Tibial nerve (tissue), 4 donors: ENCODE results near the gene SYT8. TPM values are rescaled to one million over a fixed set of nuclear protein-coding genes. Genes with fewer than 3 reads are reported as not detected.

Experiments
- DNase-seq, 2 donors: peaks; one replicate each; pipeline ENCODE4 v3.0.0-alpha.2; 2019; ENCODE audit warnings: low spot score in 2 of 2
- H3K27ac ChIP-seq, 4 donors: fragments of 200-600 bp; sonication (generic) in 3 of 4; one replicate each; pipeline ENCODE4 v1.5.1; 2017 to 2019; ENCODE audit warnings: mild to moderate bottlenecking in 1 of 4
- H3K27me3 ChIP-seq, 2 donors: fragments of 200-600 bp; sonication (generic) in 1 of 2; one replicate each; pipeline versions ENCODE4 v1.5.1 to v1.6.0; 2017 to 2019
- H3K36me3 ChIP-seq, 3 donors: fragments of 200-600 bp; sonication (generic); one replicate each; pipeline ENCODE4 v1.5.1; 2018 to 2019
- H3K4me1 ChIP-seq, 4 donors: fragments of 200-600 bp; sonication (generic) in 3 of 4; one replicate each; pipeline ENCODE4 v1.5.1; 2017 to 2019
- H3K4me3 ChIP-seq, 4 donors: fragments of 200-600 bp; sonication (generic) in 3 of 4; one replicate each; pipeline ENCODE4 v1.5.1; 2017 to 2019; ENCODE audit warnings: mild to moderate bottlenecking in 1 of 4, moderate library complexity in 1 of 4
- H3K9me3 ChIP-seq, 4 donors: fragments of 200-600 bp; sonication (generic) in 3 of 4; one replicate each; pipeline ENCODE4 v1.5.1; 2017 to 2019
- CTCF ChIP-seq, 5 experiments: fragments of 200-600 bp in 3 of 5; fragments of 450-650 bp in 2 of 5; sonication (generic) in 3 of 5; IDR thresholded peaks; one replicate each; pipeline ENCODE4 v1.5.1; 2016 to 2019; ENCODE audit warnings: antibody characterized with exemption in 5 of 5, mild to moderate bottlenecking in 3 of 5, moderate library complexity in 2 of 5
- EP300 ChIP-seq, 2 donors: sonication (generic); formaldehyde crosslinking; IDR thresholded peaks; one replicate each; pipeline ENCODE4 v1.6.1; 2017; ENCODE audit warnings: antibody characterized with exemption in 2 of 2, mild to moderate bottlenecking in 1 of 2
- POLR2A ChIP-seq, 2 donors: fragments of 450-650 bp; IDR thresholded peaks; one replicate each; pipeline ENCODE4 v1.6.1; 2017; ENCODE audit warnings: antibody characterized with exemption in 2 of 2, mild to moderate bottlenecking in 2 of 2, moderate library complexity in 2 of 2
- WGBS, 2 donors: methylation state at CpG; one replicate each; pipeline ENCODE4 v1.1.5; 2018; 5-methylcytosine and 5-hydroxymethylcytosine counted together
- total RNA-seq, 4 donors: library from RNA; depleted of rRNA; stranded (reverse); fragments of >200 nt; gene quantifications; one replicate each; pipeline ENCODE4 v1.1.0, GENCODE V29; 2016

SYT8 gene
- total RNA-seq, 4 donors from 2014 or later = 0.39 to 4.2 (median 1.0) TPM; not detected in 1

GRCh38 chr11:1847926-1848639, 13.3 kb downstream of the SYT8 start:
- no peak for DNase-seq
- no peak overlapping the region for H3K27ac ChIP-seq

DNA sequence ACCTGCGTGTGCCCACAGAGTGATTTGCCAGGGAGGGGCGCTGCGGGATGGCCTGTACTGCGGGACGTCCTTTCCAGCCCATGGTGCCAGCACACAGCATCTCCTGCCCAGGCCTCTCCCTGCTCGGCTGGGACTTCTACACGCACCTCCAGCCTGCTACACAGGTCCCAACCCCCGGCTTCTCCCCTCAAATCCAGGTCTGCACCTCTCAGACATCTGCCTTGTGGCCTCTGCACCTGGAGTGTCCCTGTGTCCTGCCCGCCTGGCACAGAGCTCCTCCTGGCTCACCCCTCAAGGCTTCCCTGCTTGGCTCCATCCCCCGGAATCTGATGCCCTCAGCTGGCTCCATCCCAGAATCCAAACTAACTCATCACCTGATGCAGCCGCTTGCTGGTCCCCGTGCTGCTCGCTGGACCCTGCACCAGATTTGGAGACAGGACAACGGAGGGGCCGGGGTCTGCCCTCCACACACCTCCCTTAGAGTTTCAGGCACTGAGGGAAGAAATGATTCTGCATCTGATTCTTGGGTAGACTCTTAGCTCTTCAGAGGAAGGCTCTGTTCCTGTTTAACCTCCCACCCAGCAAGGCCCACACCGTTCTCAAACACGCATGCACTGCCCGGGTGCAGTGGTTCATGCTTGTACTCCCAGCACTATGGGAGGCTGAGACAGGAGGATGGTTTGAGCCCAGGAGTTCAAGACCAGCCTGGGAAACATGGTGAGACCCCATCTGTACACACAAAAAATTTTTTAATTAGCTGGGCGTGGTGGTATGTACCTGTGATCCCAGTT, 14.0 kb downstream of the SYT8 start:
- H3K4me1 ChIP-seq = peaks cover 0 to 34% (median 13%) of the 10 kb centered on the region in 4 donors
- H3K4me3 ChIP-seq = no peak overlapping the region
- no peak for DNase-seq
- 86 to 95% methylated on average over 19 of the region's 19 CpGs for WGBS, 2 donors
- H3K9me3 ChIP-seq = no peaks in the 10 kb centered on the region
- no peak overlapping the region for H3K27ac ChIP-seq
- no peaks in the 10 kb centered on the region for H3K27me3 ChIP-seq
- no peaks in the 10 kb centered on the region for H3K36me3 ChIP-seq
- TF ChIP-seq EP300 (IDR thresholded peaks at IDR 0.05) (no peak), CTCF (IDR thresholded peaks at IDR 0.05) (no peak), POLR2A (IDR thresholded peaks at IDR 0.05) (no peak)

More at GRCh38 chr11:1847926-1848639, 13.3 kb downstream of the SYT8 start:
- WGBS, 2 donors = 70 to 74% methylated on average over 18 of the region's 18 CpGs
- H3K4me1 ChIP-seq = peaks cover 0 to 34% (median 13%) of the 10 kb centered on the region in 4 donors
- no peaks in the 10 kb centered on the region for H3K27me3 ChIP-seq
- H3K4me3 ChIP-seq = no peak overlapping the region
- H3K9me3 ChIP-seq = no peaks in the 10 kb centered on the region
- no peaks in the 10 kb centered on the region for H3K36me3 ChIP-seq
- no peak for TF ChIP-seq EP300 (IDR thresholded peaks at IDR 0.05)
- no peak for TF ChIP-seq POLR2A (IDR thresholded peaks at IDR 0.05)
- no peak for TF ChIP-seq CTCF (IDR thresholded peaks at IDR 0.05)

- peaks cover 0 to 22% (median 7%) of the 10 kb centered on the region in 4 donors for H3K4me1 ChIP-seq
- no peak overlapping the region for H3K4me3 ChIP-seq
- H3K27ac ChIP-seq = peak overlapping the region in 3 of 4 donors; percentile 43 to 75 (median 73)
- no peak for TF ChIP-seq CTCF (IDR thresholded peaks at IDR 0.05)
- TF ChIP-seq EP300 (IDR thresholded peaks at IDR 0.05) = no peak
- TF ChIP-seq POLR2A (IDR thresholded peaks at IDR 0.05) = no peak
- 90% methylated on average over 16 to 17 of the region's 21 CpGs for WGBS, 2 donors
- no peaks in the 10 kb centered on the region for H3K36me3 ChIP-seq
- no peaks in the 10 kb centered on the region for H3K27me3 ChIP-seq
- no peaks in the 10 kb centered on the region for H3K9me3 ChIP-seq
- no peak for DNase-seq
These were observed 16.8 kb downstream of the SYT8 start for GRCh38 chr11:1851468-1852180.

DNA sequence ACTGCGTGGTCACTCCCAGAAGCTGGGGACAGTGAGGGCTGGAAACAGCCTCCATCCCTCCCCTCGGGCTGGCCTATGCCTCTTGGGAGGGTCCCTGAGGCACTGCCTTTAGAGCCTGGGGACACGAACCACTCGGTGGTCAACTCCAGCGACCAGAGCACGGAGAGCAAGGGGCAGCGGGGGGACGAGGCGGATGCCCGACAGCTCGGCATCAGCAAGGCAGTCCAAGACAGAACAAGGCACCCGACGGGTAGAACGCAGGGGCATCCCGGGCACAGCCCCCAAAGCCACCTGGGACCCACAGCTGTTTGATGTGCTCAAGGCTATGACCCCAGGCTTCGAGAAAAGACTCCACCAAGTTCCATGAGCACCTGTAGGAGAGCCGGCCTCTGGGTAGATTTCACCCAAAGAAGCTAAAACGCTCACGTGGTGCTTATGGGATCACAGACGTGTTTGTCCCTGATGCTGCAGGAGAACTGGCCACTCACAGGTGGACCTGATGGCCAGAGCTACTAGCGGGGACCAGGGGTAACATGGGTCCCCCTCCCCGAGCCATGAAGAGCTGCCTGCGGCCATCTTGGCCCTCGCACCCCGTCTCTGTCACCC, 17.6 kb downstream of the SYT8 start:
- peak overlapping the region in 2 of 4 donors; percentile 43 to 75 for H3K27ac ChIP-seq
- 79 to 86% methylated on average over 24 to 25 of the region's 25 CpGs for WGBS, 2 donors
- no peak for TF ChIP-seq EP300 (IDR thresholded peaks at IDR 0.05)
- TF ChIP-seq POLR2A (IDR thresholded peaks at IDR 0.05) = no peak
- TF ChIP-seq CTCF (IDR thresholded peaks at IDR 0.05) = no peak
- H3K4me3 ChIP-seq = no peak overlapping the region
- H3K27me3 ChIP-seq = no peaks in the 10 kb centered on the region
- H3K9me3 ChIP-seq = no peaks in the 10 kb centered on the region
- peaks cover 0 to 22% (median 7%) of the 10 kb centered on the region in 4 donors for H3K4me1 ChIP-seq
- H3K36me3 ChIP-seq = no peaks in the 10 kb centered on the region
- DNase-seq = no peak
